ENCODE measurements around the gene TMEM116.

Gene TMEM116

GRCh38 chr12:112018571-112019237, 5.7 kb upstream of the TMEM116 start:
- POLR2A ChIA-PET: no interaction called here
- CTCF ChIA-PET: interaction anchor here (0.6 kb wide), 1 partner anchor 533 kb away, joined by 3 read pairs; no protein-coding TSS in a partner anchor
- Histone ChIP-seq H3K36me3 (ENCODE audit: control insufficient read depth in 2 of 2, insufficient read depth in 1 of 2, low read length in 2 of 2) (peaks cover 12 to 70% of the 10 kb centered on the region in 2 experiments), H3K4me3 (ENCODE audit: low read depth, low read length) (no peak overlapping the region), H3K4me1 (ENCODE audit: control insufficient read depth, insufficient read depth, low read length) (peaks cover 3% of the 10 kb centered on the region; the same call in 1 of the 2 replicates), H3K27ac (ENCODE audit: extremely low read depth, low read depth, low read length) (no peak overlapping the region), H3K9me3 (ENCODE audit: control insufficient read depth, insufficient read depth, low read depth, low read length) (no peaks in the 10 kb centered on the region)
- TF ChIP-seq ZNF513 (tag by site-specific recombination; IDR thresholded peaks at IDR 0.05): no peak
- peak; percentile 58 for TF ChIP-seq ZNF600 (tag by site-specific recombination; IDR thresholded peaks at IDR 0.05)
- 0 out of 2 replicates have a peak, but pooled peaks have one; percentile 10 for TF ChIP-seq ZBTB44 (tag by site-specific recombination; IDR thresholded peaks at IDR 0.05)
- TF ChIP-seq WT1 (tag by site-specific recombination; IDR thresholded peaks at IDR 0.05): peak; percentile 60
- no peak for TF ChIP-seq HOXA7 (CRISPR knock-in tag; IDR thresholded peaks at IDR 0.05; ENCODE audit: borderline replicate concordance)

GRCh38 chr12:112017041-112017440, 4.1 kb upstream of the TMEM116 start:
- peaks cover 5 to 55% of the 10 kb centered on the region in 2 experiments for H3K36me3 ChIP-seq (ENCODE audit: control insufficient read depth in 2 of 2, insufficient read depth in 1 of 2, low read length in 2 of 2)
- ChIA-PET POLR2A (no interaction called here), CTCF (no interaction called here)
- TF ChIP-seq PRDM6 (tag by site-specific recombination; IDR thresholded peaks at IDR 0.05) (no peak), ZSCAN18 (tag by site-specific recombination; IDR thresholded peaks at IDR 0.05) (no peak), KLF9 (tag by site-specific recombination; IDR thresholded peaks at IDR 0.05; ENCODE audit: low read depth) (no peak), ZNF184 (tag by site-specific recombination; IDR thresholded peaks at IDR 0.05) (no peak), ZBTB26 (tag by site-specific recombination; optimal IDR thresholded peaks at IDR 0.05) (no peak), SETDB1 (IDR thresholded peaks at IDR 0.05; ENCODE audit: insufficient read length, low read length) (no peak), ZNF416 (tag by site-specific recombination; IDR thresholded peaks at IDR 0.05) (no peak), MYNN (tag by site-specific recombination; IDR thresholded peaks at IDR 0.05; ENCODE audit: borderline replicate concordance) (no peak), ZBTB44 (tag by site-specific recombination; IDR thresholded peaks at IDR 0.05) (no peak), ZNF18 (tag by site-specific recombination; IDR thresholded peaks at IDR 0.05) (no peak), PATZ1 (tag by site-specific recombination; IDR thresholded peaks at IDR 0.05) (no peak), ZNF223 (tag by site-specific recombination; IDR thresholded peaks at IDR 0.05) (no peak), EGR2 (tag by site-specific recombination; IDR thresholded peaks at IDR 0.05; ENCODE audit: low read depth) (no peak), ZNF654 (tag by site-specific recombination; IDR thresholded peaks at IDR 0.05; ENCODE audit: low read depth) (no peak), WT1 (tag by site-specific recombination; IDR thresholded peaks at IDR 0.05) (no peak)
- H3K4me1 ChIP-seq (ENCODE audit: control insufficient read depth, insufficient read depth, low read length): peaks cover 3% of the 10 kb centered on the region; the same call in 1 of the 2 replicates
- H3K9me3 ChIP-seq (ENCODE audit: control insufficient read depth, insufficient read depth, low read depth, low read length): no peaks in the 10 kb centered on the region
- H3K27ac ChIP-seq (ENCODE audit: extremely low read depth, low read depth, low read length): no peak overlapping the region
- H3K4me3 ChIP-seq (ENCODE audit: low read depth, low read length): no peak overlapping the region

Data from HEK293 (cell line).